Transverse colon (tissue), 4 donors: ENCODE data around the gene FAM193B. TPM values are rescaled to one million over a fixed set of nuclear protein-coding genes. Genes with fewer than 3 reads are reported as not detected.

Experiments
- DNase-seq: peaks from one replicate; pipeline ENCODE4 v3.0.0-alpha.2; 2019
- H3K27ac ChIP-seq, 4 donors: fragments of 200-600 bp; sonication (generic); 2 replicates each; pipeline ENCODE4 v1.5.1; 2016 to 2018; ENCODE audit warnings: inconsistent platforms in 4 of 4
- H3K27me3 ChIP-seq: fragments of 200-600 bp; sonication (generic); 2 replicates; pipeline ENCODE4 v1.5.1; 2017; ENCODE audit warnings: inconsistent platforms
- H3K36me3 ChIP-seq, 4 donors: fragments of 200-600 bp; sonication (generic); 2 replicates each; pipeline ENCODE4 v1.5.1; 2017 to 2019; ENCODE audit warnings: inconsistent platforms in 4 of 4
- H3K4me1 ChIP-seq, 4 donors: fragments of 200-600 bp; sonication (generic); 2 replicates each; pipeline ENCODE4 v1.5.1; 2017 to 2020; ENCODE audit warnings: inconsistent platforms in 4 of 4
- H3K4me3 ChIP-seq, 4 donors: fragments of 200-600 bp; sonication (generic); 1 replicate in 1 of 4; 2 replicates in 3 of 4; pipeline versions ENCODE4 v1.5.1 to v1.6.1; 2017 to 2019; ENCODE audit warnings: inconsistent platforms in 4 of 4
- H3K9me3 ChIP-seq, 2 donors: fragments of 200-600 bp; sonication (generic); 2 replicates each; pipeline ENCODE4 v1.5.1; 2017 to 2019; ENCODE audit warnings: inconsistent platforms in 2 of 2
- EP300 ChIP-seq: sonication (generic); formaldehyde crosslinking; IDR thresholded peaks from one replicate; pipeline ENCODE4 v1.6.1; 2017; ENCODE audit warnings: antibody characterized with exemption, low read depth
- POLR2A ChIP-seq: fragments of 450-650 bp; IDR thresholded peaks from one replicate; pipeline ENCODE4 v1.6.1; 2016; ENCODE audit warnings: antibody characterized with exemption, mild to moderate bottlenecking, moderate library complexity
- POLR2AphosphoS5 ChIP-seq, 3 donors: sonication (generic); formaldehyde crosslinking; IDR thresholded peaks; one replicate each; pipeline ENCODE4 v1.6.1; 2016; ENCODE audit warnings: antibody characterized with exemption in 3 of 3
- WGBS, 2 donors: methylation state at CpG; one replicate each; pipeline ENCODE4 v1.1.5; 2018; ENCODE audit warnings: low coverage in 1 of 2; 5-methylcytosine and 5-hydroxymethylcytosine counted together
- in situ Hi-C, 4 donors: fragments of 200-750 bp; cut with MboI; loops; one replicate each; pipeline versions ENCODE4 v1.15.0 to v1.15.1; 2017; ENCODE audit warnings: low sequenced_read_pairs in 3 of 4, low pct_ligation_motif_present in 1 of 4, low pct_unique_long_range_greater_than_20kb in 1 of 4
- intact Hi-C: fragments of 100-400 bp; cut with DNase I; formaldehyde crosslinking; loops from one replicate; pipeline ENCODE4 v1.15.1; 2023; ENCODE audit warnings: low total_unique reads
- total RNA-seq, 4 donors: library from RNA; depleted of rRNA; stranded (reverse); fragments of >200 nt; gene quantifications; one replicate each; pipeline ENCODE4 v1.1.0, GENCODE V29; 2016
- TF ChIP-seq, protein P1 (sequence below), 5 experiments: fragments of 200-600 bp in 3 of 5; fragments of 450-650 bp in 2 of 5; sonication (generic) in 3 of 5; IDR thresholded peaks; 1 replicate in 2 of 5; 2 replicates in 3 of 5; pipeline ENCODE4 v1.5.1; 2016 to 2017; ENCODE audit warnings: antibody characterized with exemption in 5 of 5, inconsistent platforms in 3 of 5, mild to moderate bottlenecking in 2 of 5, moderate library complexity in 1 of 5

The FAM193B gene
- total RNA-seq, 4 donors from 2014 or later, result 59.7 to 128 (median 63.5) TPM

GRCh38 chr5:177495243-177496060, 58.9 kb downstream of the FAM193B start:
- peak; percentile 70 for DNase-seq
- peak overlapping the region; percentile 91 to 96 (median 94) for H3K27ac ChIP-seq
- H3K27me3 ChIP-seq, result peaks cover 10% of the 10 kb centered on the region
- no peaks in the 10 kb centered on the region for H3K9me3 ChIP-seq
- in situ Hi-C loops (no loop called here), intact Hi-C loops (loop anchor here (2.0 kb wide), 2 partner anchors 39 to 69 kb away; partner anchors contain the start of gene GRK6)
- peaks cover 26 to 71% (median 46%) of the 10 kb centered on the region in 4 donors for H3K4me1 ChIP-seq
- no peaks in the 10 kb centered on the region for H3K36me3 ChIP-seq
- TF ChIP-seq POLR2AphosphoS5 (IDR thresholded peaks at IDR 0.05), result peak in 2 of 3 donors; percentile 25 to 67
- TF ChIP-seq, protein P1, sequence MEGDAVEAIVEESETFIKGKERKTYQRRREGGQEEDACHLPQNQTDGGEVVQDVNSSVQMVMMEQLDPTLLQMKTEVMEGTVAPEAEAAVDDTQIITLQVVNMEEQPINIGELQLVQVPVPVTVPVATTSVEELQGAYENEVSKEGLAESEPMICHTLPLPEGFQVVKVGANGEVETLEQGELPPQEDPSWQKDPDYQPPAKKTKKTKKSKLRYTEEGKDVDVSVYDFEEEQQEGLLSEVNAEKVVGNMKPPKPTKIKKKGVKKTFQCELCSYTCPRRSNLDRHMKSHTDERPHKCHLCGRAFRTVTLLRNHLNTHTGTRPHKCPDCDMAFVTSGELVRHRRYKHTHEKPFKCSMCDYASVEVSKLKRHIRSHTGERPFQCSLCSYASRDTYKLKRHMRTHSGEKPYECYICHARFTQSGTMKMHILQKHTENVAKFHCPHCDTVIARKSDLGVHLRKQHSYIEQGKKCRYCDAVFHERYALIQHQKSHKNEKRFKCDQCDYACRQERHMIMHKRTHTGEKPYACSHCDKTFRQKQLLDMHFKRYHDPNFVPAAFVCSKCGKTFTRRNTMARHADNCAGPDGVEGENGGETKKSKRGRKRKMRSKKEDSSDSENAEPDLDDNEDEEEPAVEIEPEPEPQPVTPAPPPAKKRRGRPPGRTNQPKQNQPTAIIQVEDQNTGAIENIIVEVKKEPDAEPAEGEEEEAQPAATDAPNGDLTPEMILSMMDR (IDR thresholded peaks at IDR 0.05), result no peak
- no peak for TF ChIP-seq EP300
- TF ChIP-seq POLR2A, result peak; percentile 39
- peak overlapping the region in 3 of 4 donors; percentile 54 to 80 (median 65) for H3K4me3 ChIP-seq
- WGBS, 2 donors, result 55% methylated on average over 14 of the region's 14 CpGs; no CpG with 5 or more reads in 1 of the 2 donors

DNA sequence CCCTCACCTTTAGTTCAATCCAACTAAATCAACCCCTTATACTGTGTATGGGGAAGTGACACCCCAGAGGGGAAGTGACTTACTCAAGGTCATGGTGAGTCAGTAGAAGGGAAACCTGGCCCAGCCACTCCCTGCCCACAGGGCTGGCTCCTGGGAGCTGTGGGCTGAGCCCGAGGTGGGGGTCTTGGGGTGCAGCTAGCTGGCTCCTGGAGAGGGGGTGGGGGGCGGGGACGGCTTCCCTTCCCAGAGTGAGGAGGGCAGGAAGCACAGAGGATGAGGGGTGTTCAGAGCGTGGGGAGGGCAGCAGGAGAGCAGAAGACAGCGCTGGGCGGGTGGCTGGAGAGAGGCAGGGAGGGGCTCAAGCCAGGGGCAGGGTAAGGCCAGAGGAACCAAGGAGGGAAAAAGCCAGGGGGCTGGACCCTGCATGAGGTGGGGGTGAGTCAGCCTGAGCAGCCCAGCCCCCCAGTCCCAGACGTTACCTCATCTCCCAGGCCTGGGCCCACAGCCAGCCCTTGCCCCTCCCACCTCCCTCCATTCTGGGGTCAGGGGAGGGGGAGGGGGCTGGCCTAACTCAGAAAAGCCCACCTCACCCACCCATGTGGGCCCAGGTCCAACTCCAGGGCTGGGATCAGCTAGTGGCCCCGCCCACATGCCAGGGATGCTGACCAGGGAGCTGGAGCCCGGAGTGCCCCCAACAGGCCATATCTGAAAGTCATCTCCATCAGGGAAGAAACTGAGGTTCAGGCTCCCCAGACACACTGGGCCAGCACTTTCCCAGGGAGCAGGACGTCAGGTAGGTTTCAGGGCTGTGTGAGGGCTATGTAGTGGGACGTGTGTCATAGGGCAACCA, 59.8 kb downstream of the FAM193B start:
- H3K4me3 ChIP-seq, result peak overlapping the region in 2 of 4 donors; percentile 65 to 80
- H3K27ac ChIP-seq, result peak overlapping the region; percentile 91 to 96 (median 94)
- H3K4me1 ChIP-seq, result peaks cover 27 to 76% (median 50%) of the 10 kb centered on the region in 4 donors
- in situ Hi-C loops, result no loop called here
- peak in 1 of 3 donors; percentile 27 for TF ChIP-seq POLR2AphosphoS5 (IDR thresholded peaks at IDR 0.05)
- TF ChIP-seq POLR2A, result no peak
- no peak for TF ChIP-seq EP300
- TF ChIP-seq, protein P1 (IDR thresholded peaks at IDR 0.05), result peak in 2 of 5 experiments; percentile 19 to 22
- H3K9me3 ChIP-seq, result no peaks in the 10 kb centered on the region
- no peaks in the 10 kb centered on the region for H3K36me3 ChIP-seq
- 56% methylated on average over 10 of the region's 11 CpGs; no CpG with 5 or more reads in 1 of the 2 donors for WGBS, 2 donors
- intact Hi-C loops, result no loop called here
- DNase-seq, result peak; percentile 51
- peaks cover 10% of the 10 kb centered on the region for H3K27me3 ChIP-seq

DNA sequence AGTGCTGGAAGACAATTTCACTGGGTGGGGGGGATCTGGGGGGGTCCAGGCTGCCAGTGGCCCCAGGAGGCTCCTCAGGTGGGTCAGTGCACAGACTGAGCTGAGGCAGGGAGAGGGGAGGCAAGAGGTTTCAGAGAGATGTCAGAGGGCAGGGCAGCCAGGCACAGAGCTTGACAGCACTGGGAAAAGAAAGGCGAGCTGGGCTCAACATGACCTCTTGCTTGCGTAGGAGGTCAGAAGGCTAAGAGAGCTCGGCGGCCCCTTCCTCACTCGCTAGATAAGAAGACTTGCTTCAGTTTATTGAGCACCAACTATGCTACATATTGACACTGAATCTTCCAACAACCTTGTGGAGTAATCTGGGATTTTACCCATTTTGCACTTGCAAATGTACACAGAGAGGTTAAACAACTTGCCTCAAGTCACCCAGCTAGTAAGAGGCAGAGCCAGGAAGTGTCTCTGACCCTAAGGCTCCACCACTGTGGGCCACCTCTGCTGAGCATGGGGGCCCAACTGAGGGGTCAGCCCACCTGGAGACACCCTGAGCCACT, 60.5 kb downstream of the FAM193B start:
- H3K27ac ChIP-seq, result peak overlapping the region; percentile 91 to 96 (median 94)
- no peaks in the 10 kb centered on the region for H3K9me3 ChIP-seq
- in situ Hi-C loops, result no loop called here
- no peak overlapping the region for H3K4me3 ChIP-seq
- H3K36me3 ChIP-seq, result no peaks in the 10 kb centered on the region
- no peak for DNase-seq
- peaks cover 10% of the 10 kb centered on the region for H3K27me3 ChIP-seq
- TF ChIP-seq EP300 (no peak), POLR2A (no peak), POLR2AphosphoS5 (IDR thresholded peaks at IDR 0.05) (no peak)
- TF ChIP-seq, protein P1 (IDR thresholded peaks at IDR 0.05), result no peak
- intact Hi-C loops, result no loop called here
- peaks cover 29 to 78% (median 57%) of the 10 kb centered on the region in 4 donors for H3K4me1 ChIP-seq
- 74 to 80% methylated on average over 2 to 5 of the region's 5 CpGs for WGBS, 2 donors
